Dermis microvascular lymphatic vessel endothelial cell (primary cell): ENCODE results near the gene ELL2. TPM values are rescaled to one million over a fixed set of nuclear protein-coding genes. Genes with fewer than 3 reads are reported as not detected.
A peak's percentile ranks its signal among the peaks of the same experiment; 100 is the strongest.
"Not testable (repeated sequence)": the region's sequence is repeated elsewhere in the genome, so short reads cannot be mapped to it uniquely, and the experiment has no call there.

Experiments
- DNase-seq, 2 donors: peaks; one replicate each; pipeline versions ENCODE4 v3.0.0 to v3.0.0-alpha.2; 2010; ENCODE audit warnings: low read depth in 2 of 2
- total RNA-seq: library from RNA; depleted of rRNA; stranded (reverse); fragments of >200 nt; gene quantifications from 2 replicates; pipeline ENCODE4 v1.2.1, GENCODE V29; 2014

Gene ELL2
- total RNA-seq, 1 donor from 2014 or later, result 8.0 TPM

GRCh38 chr5:95861864-95862561 lies 99.6 kb downstream of the ELL2 start:
- DNase-seq, result peak in 1 of 2 donors; percentile 76

- DNase-seq, result peak; percentile 88 to 98
Measured at GRCh38 chr5:95861221-95861863, 100.3 kb downstream of the ELL2 start.

GRCh38 chr5:95859661-95860060 lies 102.0 kb downstream of the ELL2 start:
- no peak for DNase-seq

GRCh38 chr5:95858661-95859595 lies 102.7 kb downstream of the ELL2 start:
- DNase-seq, result peak; percentile 94 to 99

GRCh38 chr5:95858023-95858461 lies 103.6 kb downstream of the ELL2 start:
- DNase-seq, result peak in 1 of 2 donors; percentile 35

- peak; percentile 98 to 99 for DNase-seq
Measured at GRCh38 chr5:95857185-95857945, 104.3 kb downstream of the ELL2 start.

GRCh38 chr5:95856501-95856981 lies 105.1 kb downstream of the ELL2 start:
- no peak for DNase-seq

- no peak for DNase-seq
Measured at GRCh38 chr5:95853490-95853889, 108.2 kb downstream of the ELL2 start.

GRCh38 chr5:95852567-95852966 lies 109.1 kb downstream of the ELL2 start:
- DNase-seq, result no peak

- not testable (repeated sequence) for DNase-seq
Measured at GRCh38 chr5:95851141-95851540, 110.5 kb downstream of the ELL2 start.

- no peak for DNase-seq
Measured at GRCh38 chr5:95850391-95850894, 111.2 kb downstream of the ELL2 start.

- DNase-seq, result no peak
Measured at GRCh38 chr5:95848701-95849100, 113.0 kb downstream of the ELL2 start.

GRCh38 chr5:95847261-95847592 lies 114.4 kb downstream of the ELL2 start:
- DNase-seq, result no peak

GRCh38 chr5:95846554-95847260 lies 114.9 kb downstream of the ELL2 start:
- DNase-seq, result peak; percentile 63 to 71

GRCh38 chr5:95845391-95845790 lies 116.3 kb downstream of the ELL2 start:
- DNase-seq, result no peak

- no peak for DNase-seq
Measured at GRCh38 chr5:95843733-95844223, 117.9 kb downstream of the ELL2 start.

- peak in 1 of 2 donors; percentile 77 for DNase-seq
Measured at GRCh38 chr5:95842854-95843544, 118.7 kb downstream of the ELL2 start.

- peak in 1 of 2 donors; percentile 19 for DNase-seq
Measured at GRCh38 chr5:95841914-95842812, 119.5 kb downstream of the ELL2 start.
